ENCODE results near the gene TMEM14A. TPM values are rescaled to one million over a fixed set of nuclear protein-coding genes. Genes with fewer than 3 reads are reported as not detected.

TMEM14A gene
- total RNA-seq, 4 donors from 2014 or later, result 23.1 to 32.4 (median 26.9) TPM

- 92% methylated on average over 4 to 6 of the region's 6 CpGs for WGBS, 2 donors (ENCODE audit: low coverage in 1 of 2)
- no peaks in the 10 kb centered on the region for H3K9me3 ChIP-seq
- ATAC-seq, result no peak
Measured at GRCh38 chr6:52686878-52687699, 16.2 kb downstream of the TMEM14A start.

GRCh38 chr6:52689857-52690256 is 18.9 kb downstream of the TMEM14A start:
- Histone ChIP-seq H3K4me3 (no peak overlapping the region), H3K36me3 (peaks cover 0 to 12% of the 10 kb centered on the region in 2 donors), H3K9me3 (no peaks in the 10 kb centered on the region), H3K4me1 (no peaks in the 10 kb centered on the region), H3K27me3 (no peaks in the 10 kb centered on the region), H3K27ac (no peak overlapping the region)
- no peak for TF ChIP-seq CTCF (IDR thresholded peaks at IDR 0.05)
- TF ChIP-seq POLR2A (IDR thresholded peaks at IDR 0.05), result no peak
- no peak for TF ChIP-seq POLR2AphosphoS5 (IDR thresholded peaks at IDR 0.05)
- 96 to 98% methylated on average over 3 of the region's 3 CpGs for WGBS, 2 donors (ENCODE audit: low coverage in 1 of 2)
- no peak for ATAC-seq

More at GRCh38 chr6:52686878-52687699, 16.2 kb downstream of the TMEM14A start:
- no peak overlapping the region for H3K4me3 ChIP-seq
- H3K36me3 ChIP-seq, result peaks cover 0 to 34% of the 10 kb centered on the region in 2 donors
- no peak overlapping the region for H3K27ac ChIP-seq
- no peaks in the 10 kb centered on the region for H3K27me3 ChIP-seq
- no peak for TF ChIP-seq POLR2A (IDR thresholded peaks at IDR 0.05)
- no peaks in the 10 kb centered on the region for H3K4me1 ChIP-seq

GRCh38 chr6:52691718-52692117 is 20.8 kb downstream of the TMEM14A start:
- TF ChIP-seq EP300 (IDR thresholded peaks at IDR 0.05), result no peak
- TF ChIP-seq CTCF (IDR thresholded peaks at IDR 0.05), result no peak
- no peak for TF ChIP-seq POLR2AphosphoS5 (IDR thresholded peaks at IDR 0.05)
- TF ChIP-seq POLR2A (IDR thresholded peaks at IDR 0.05), result no peak
- Histone ChIP-seq H3K36me3 (peaks cover 0 to 3% of the 10 kb centered on the region in 2 donors), H3K27ac (no peak overlapping the region), H3K9me3 (no peaks in the 10 kb centered on the region), H3K4me1 (no peaks in the 10 kb centered on the region), H3K4me3 (no peak overlapping the region), H3K27me3 (no peaks in the 10 kb centered on the region)
- WGBS, 2 donors (ENCODE audit: low coverage in 1 of 2), result 84 to 94% methylated on average over 2 of the region's 2 CpGs
- no peak for ATAC-seq

DNA sequence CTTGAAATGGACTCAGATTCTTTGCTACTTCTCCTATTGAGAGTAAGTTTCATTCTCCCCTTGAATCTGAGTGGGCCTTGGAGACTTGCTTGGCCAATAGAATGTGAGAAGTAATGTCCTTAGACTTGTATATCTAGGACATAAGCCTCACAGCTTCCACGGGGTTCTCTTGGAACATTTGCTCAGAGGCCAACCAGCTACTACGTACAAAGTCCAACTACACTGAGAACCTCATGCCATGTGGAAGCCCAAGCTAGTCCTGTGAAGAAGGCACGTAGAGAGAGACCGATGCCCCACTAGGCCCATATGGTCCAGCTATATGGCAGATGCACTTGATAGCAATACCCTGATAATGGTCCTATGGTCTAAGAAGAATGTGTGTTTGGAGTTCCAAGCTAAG is 22.9 kb downstream of the TMEM14A start:
- H3K27me3 ChIP-seq, result no peaks in the 10 kb centered on the region
- WGBS, 2 donors (ENCODE audit: low coverage in 1 of 2), result 100% methylated on average over 3 to 4 of the region's 4 CpGs
- TF ChIP-seq POLR2A (IDR thresholded peaks at IDR 0.05) (no peak), CTCF (IDR thresholded peaks at IDR 0.05) (no peak), POLR2AphosphoS5 (IDR thresholded peaks at IDR 0.05) (no peak), EP300 (IDR thresholded peaks at IDR 0.05) (no peak)
- H3K9me3 ChIP-seq, result no peaks in the 10 kb centered on the region
- H3K4me3 ChIP-seq, result no peak overlapping the region
- H3K27ac ChIP-seq, result no peak overlapping the region
- ATAC-seq, result no peak
- H3K36me3 ChIP-seq, result no peaks in the 10 kb centered on the region
- no peaks in the 10 kb centered on the region for H3K4me1 ChIP-seq

DNA sequence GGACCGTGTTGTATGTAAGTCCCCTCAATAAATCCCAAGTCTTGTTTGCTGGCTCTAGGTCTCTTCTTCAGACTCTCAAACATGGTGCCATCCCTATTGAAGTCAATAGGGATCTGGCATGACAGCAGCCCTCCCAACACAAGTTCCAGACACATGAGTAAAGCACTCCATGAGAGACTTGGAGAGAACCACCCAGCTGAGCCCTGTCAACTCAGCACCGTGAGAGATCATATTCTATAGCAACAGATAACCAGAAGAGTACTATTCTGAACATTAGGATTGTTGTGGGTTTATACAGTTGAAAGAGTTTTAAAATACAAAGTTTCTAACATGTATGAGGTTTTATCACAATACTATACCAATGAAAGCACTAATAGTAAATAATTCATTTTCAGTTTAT is 23.5 kb downstream of the TMEM14A start:
- TF ChIP-seq POLR2AphosphoS5 (IDR thresholded peaks at IDR 0.05) (no peak), POLR2A (IDR thresholded peaks at IDR 0.05) (no peak), EP300 (IDR thresholded peaks at IDR 0.05) (no peak), CTCF (IDR thresholded peaks at IDR 0.05) (no peak)
- H3K9me3 ChIP-seq, result no peaks in the 10 kb centered on the region
- WGBS, 2 donors (ENCODE audit: low coverage in 1 of 2), result 73 to 100% methylated on average over 1 of the region's 2 CpGs
- H3K27me3 ChIP-seq, result no peaks in the 10 kb centered on the region
- H3K36me3 ChIP-seq, result no peaks in the 10 kb centered on the region
- H3K4me3 ChIP-seq, result no peak overlapping the region
- no peak overlapping the region for H3K27ac ChIP-seq
- ATAC-seq, result no peak
- H3K4me1 ChIP-seq, result no peaks in the 10 kb centered on the region
